Calu3 (cell line): ENCODE data around the gene NRP1. TPM values are rescaled to one million over a fixed set of nuclear protein-coding genes. Genes with fewer than 3 reads are reported as not detected.

Source experiments
- BruUV-seq: library from RNA; stranded (reverse); fragments of 400-500 nt; replicated peaks from 2 replicates; lab custom pipeline; 2021; lab: Mats Ljungman, UMichigan
- CTCF ChIA-PET: fragments of 300-600 bp; sonication (Branson Sonifier 250); formaldehyde crosslinking; loops from one replicate; lab custom pipeline; 2022; ENCODE audit warnings: antibody characterized with exemption; lab: Charles Lee
- DNase-seq: peaks from one replicate; pipeline ENCODE4 v3.0.0; 2022
- H3K27ac Mint-ChIP-seq: one replicate; pipeline ENCODE4 v1.8.0; 2022; ENCODE audit warnings: mixed read lengths; ENCODE audit not compliant: unreplicated experiment
- H3K27me3 Mint-ChIP-seq: one replicate; pipeline ENCODE4 v1.8.0; 2022; ENCODE audit warnings: mixed read lengths; ENCODE audit not compliant: unreplicated experiment
- H3K36me3 Mint-ChIP-seq: one replicate; pipeline ENCODE4 v1.8.0; 2022; ENCODE audit warnings: mild to moderate bottlenecking, moderate library complexity, mixed read lengths; ENCODE audit not compliant: insufficient read depth, unreplicated experiment
- H3K4me1 Mint-ChIP-seq: one replicate; pipeline ENCODE4 v1.8.0; 2022; ENCODE audit warnings: mild to moderate bottlenecking, low read depth, mixed read lengths; ENCODE audit not compliant: unreplicated experiment
- H3K4me3 Mint-ChIP-seq: one replicate; pipeline ENCODE4 v1.8.0; 2022; ENCODE audit warnings: mild to moderate bottlenecking, low read depth, moderate library complexity, mixed read lengths; ENCODE audit not compliant: unreplicated experiment
- H3K9me3 Mint-ChIP-seq: one replicate; pipeline ENCODE4 v1.8.0; 2022; ENCODE audit warnings: low read depth, mixed read lengths; ENCODE audit not compliant: unreplicated experiment
- intact Hi-C: fragments of 100-400 bp; cut with micrococcal nuclease; formaldehyde crosslinking; loops from one replicate; pipeline ENCODE4 v1.10.0; 2022; ENCODE audit not compliant: unreplicated experiment
- total RNA-seq: library from RNA; stranded (reverse); gene quantifications from 2 replicates; pipeline ENCODE4 v1.2.3, GENCODE V29; 2022
- TF ChIP-seq, protein P1 (sequence below): fragments of 200-600 bp; IDR thresholded peaks from one replicate; pipeline ENCODE4 v1.8.0; 2022; ENCODE audit warnings: antibody characterized with exemption; ENCODE audit not compliant: unreplicated experiment

Gene NRP1
- total RNA-seq, 1 experiment from 2014 or later = 96.3 TPM

DNA sequence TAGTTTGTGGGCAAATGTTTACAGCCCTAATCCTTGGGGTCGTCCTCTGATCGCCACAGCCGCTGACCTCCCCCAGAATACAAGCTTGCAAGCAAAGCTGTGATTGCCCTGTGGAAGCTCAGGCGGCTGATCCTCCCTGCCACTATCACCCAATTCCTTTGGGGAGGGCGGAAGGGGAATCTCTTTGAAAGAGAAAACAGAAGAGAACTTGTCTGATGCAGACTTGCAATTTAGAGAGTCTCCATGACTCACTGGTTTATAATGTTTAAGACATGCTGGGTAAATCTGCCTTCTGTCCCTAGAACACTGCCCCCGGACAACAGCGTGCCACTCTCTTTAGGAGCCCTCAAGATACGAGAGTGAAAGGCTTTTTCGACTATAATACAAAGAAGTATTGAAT, 75.5 kb downstream of the NRP1 start:
- Mint-ChIP-seq H3K27me3 (no peaks in the 10 kb centered on the region), H3K4me1 (peaks cover 18% of the 10 kb centered on the region), H3K27ac (peak overlapping the region; percentile 17), H3K4me3 (no peak overlapping the region), H3K9me3 (no peaks in the 10 kb centered on the region), H3K36me3 (peaks cover 53% of the 10 kb centered on the region)
- intact Hi-C loops = no loop called here
- no peak for DNase-seq
- TF ChIP-seq, protein P1, sequence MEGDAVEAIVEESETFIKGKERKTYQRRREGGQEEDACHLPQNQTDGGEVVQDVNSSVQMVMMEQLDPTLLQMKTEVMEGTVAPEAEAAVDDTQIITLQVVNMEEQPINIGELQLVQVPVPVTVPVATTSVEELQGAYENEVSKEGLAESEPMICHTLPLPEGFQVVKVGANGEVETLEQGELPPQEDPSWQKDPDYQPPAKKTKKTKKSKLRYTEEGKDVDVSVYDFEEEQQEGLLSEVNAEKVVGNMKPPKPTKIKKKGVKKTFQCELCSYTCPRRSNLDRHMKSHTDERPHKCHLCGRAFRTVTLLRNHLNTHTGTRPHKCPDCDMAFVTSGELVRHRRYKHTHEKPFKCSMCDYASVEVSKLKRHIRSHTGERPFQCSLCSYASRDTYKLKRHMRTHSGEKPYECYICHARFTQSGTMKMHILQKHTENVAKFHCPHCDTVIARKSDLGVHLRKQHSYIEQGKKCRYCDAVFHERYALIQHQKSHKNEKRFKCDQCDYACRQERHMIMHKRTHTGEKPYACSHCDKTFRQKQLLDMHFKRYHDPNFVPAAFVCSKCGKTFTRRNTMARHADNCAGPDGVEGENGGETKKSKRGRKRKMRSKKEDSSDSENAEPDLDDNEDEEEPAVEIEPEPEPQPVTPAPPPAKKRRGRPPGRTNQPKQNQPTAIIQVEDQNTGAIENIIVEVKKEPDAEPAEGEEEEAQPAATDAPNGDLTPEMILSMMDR = no peak
- no TSS peak for BruUV-seq
- CTCF ChIA-PET = interaction anchor here (0.6 kb wide), 1 partner anchor 295 kb away, joined by 6 read pairs; no protein-coding TSS in a partner anchor

DNA sequence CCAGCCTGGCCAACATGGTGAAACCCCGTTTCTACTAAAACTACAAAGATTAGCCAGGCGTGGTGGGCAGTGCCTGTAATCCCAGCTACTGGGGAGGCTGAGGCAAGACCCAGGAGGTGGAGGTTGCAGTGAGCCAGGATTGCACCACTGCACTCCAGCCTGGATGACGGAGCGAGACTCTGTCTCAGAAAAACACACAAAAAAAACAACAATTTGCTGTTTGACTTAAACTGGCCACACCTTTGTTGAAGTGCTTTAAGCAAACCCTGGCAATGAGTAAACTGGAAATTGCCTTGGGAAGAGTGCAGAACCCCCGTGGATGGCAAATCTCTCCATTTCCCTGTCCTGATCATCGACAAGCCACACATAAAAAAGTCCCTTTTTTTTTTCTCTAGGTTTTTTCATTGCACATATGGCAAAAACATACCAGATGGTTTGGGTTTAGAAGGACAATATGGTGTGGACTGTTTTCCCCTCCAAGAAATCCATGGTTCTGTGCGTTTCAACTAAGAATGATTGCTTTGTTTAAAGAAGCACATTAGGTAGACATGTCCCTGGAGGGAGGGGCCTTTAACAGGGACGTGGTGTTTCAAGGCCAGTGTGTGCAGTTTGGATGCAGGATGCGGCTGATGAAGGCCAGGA, 76.9 kb downstream of the NRP1 start:
- H3K27me3 Mint-ChIP-seq = no peaks in the 10 kb centered on the region
- DNase-seq = no peak
- H3K27ac Mint-ChIP-seq = no peak overlapping the region
- TF ChIP-seq, protein P1 = no peak
- no TSS peak for BruUV-seq
- intact Hi-C loops = no loop called here
- no peak overlapping the region for H3K4me3 Mint-ChIP-seq
- no peaks in the 10 kb centered on the region for H3K9me3 Mint-ChIP-seq
- CTCF ChIA-PET = no interaction called here
- H3K36me3 Mint-ChIP-seq = peaks cover 56% of the 10 kb centered on the region
- peaks cover 18% of the 10 kb centered on the region for H3K4me1 Mint-ChIP-seq

DNA sequence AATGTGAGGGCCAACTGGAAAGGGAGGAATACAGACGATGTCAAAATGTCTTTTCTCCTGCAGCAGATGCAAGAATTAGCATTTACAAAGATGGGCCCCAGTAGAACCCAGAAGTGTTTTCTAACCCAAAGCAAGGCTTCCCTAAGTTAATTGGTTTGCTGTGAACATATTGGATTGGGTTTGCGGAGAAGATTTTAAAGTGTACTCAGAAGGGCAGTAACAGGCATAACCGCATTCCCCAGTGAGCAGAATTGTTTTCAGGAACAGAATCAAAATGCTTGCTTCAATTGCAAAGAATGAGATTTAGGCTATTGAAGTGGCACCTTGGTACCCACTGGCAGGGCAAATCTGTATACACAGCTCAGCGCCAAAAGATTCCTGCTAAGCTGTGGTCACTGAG, 78.0 kb downstream of the NRP1 start:
- CTCF ChIA-PET = no interaction called here
- no TSS peak for BruUV-seq
- H3K4me1 Mint-ChIP-seq = peaks cover 14% of the 10 kb centered on the region
- intact Hi-C loops = no loop called here
- H3K9me3 Mint-ChIP-seq = no peaks in the 10 kb centered on the region
- TF ChIP-seq, protein P1 = no peak
- no peak overlapping the region for H3K27ac Mint-ChIP-seq
- H3K36me3 Mint-ChIP-seq = peaks cover 55% of the 10 kb centered on the region
- H3K27me3 Mint-ChIP-seq = no peaks in the 10 kb centered on the region
- no peak for DNase-seq
- H3K4me3 Mint-ChIP-seq = no peak overlapping the region

DNA sequence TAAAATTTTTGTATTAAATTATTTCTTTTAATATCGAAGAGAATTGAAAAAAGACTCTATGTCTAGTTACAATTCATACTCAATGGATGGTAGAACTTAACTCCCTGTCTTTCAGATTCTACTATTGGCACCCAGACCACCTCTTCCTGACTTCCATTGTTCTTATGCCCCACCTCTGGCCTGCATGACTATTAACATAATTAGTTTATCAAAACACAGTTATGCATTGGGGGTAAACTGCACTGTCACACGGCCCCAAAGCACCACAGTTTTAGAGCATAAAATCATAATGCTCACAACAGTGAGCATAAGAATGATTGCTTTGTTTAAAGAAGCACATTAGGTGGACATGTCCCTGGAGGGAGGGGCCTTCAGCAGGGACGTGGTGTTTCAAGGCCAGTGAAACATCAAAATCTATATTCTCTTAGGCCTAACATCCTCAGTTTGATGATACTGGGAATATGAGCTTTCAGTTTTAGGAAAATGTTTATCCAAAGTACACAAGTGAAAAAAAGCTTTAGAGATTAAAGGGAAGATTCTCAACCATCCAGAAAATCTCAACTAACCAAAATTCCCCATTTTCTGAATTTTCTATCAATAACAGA, 79.8 kb downstream of the NRP1 start:
- TF ChIP-seq, protein P1 = no peak
- peaks cover 71% of the 10 kb centered on the region for H3K36me3 Mint-ChIP-seq
- H3K27me3 Mint-ChIP-seq = no peaks in the 10 kb centered on the region
- H3K9me3 Mint-ChIP-seq = no peaks in the 10 kb centered on the region
- no peak overlapping the region for H3K27ac Mint-ChIP-seq
- intact Hi-C loops = no loop called here
- peaks cover 14% of the 10 kb centered on the region for H3K4me1 Mint-ChIP-seq
- CTCF ChIA-PET = no interaction called here
- DNase-seq = no peak
- BruUV-seq = no TSS peak
- no peak overlapping the region for H3K4me3 Mint-ChIP-seq
